Stimulated activated CD4-positive, alpha-beta T cell treated with anti-CD3 and anti-CD28 coated beads, Interleukin-4, amount 100 ng/mL, for 48 hours (primary cell): ENCODE measurements around the gene PKN3.

Experiments used
- DNase-seq, 2 donors: peaks; one replicate each; pipeline ENCODE4 v3.0.0-alpha.2; 2020; ENCODE audit warnings: low read depth in 2 of 2

Gene PKN3

GRCh38 chr9:128742401-128742800, 40.1 kb downstream of the PKN3 start:
- DNase-seq = no peak

- no peak for DNase-seq
Observed at GRCh38 chr9:128743421-128743820, 41.1 kb downstream of the PKN3 start.

- DNase-seq = no peak
Observed at GRCh38 chr9:128747241-128747640, 44.9 kb downstream of the PKN3 start.

GRCh38 chr9:128750926-128751595, 48.8 kb downstream of the PKN3 start:
- DNase-seq = no peak

- DNase-seq = no peak
Observed at GRCh38 chr9:128753627-128754026, 51.3 kb downstream of the PKN3 start.

- DNase-seq = no peak
Observed at GRCh38 chr9:128757602-128758001, 55.3 kb downstream of the PKN3 start.

- DNase-seq = no peak
Observed at GRCh38 chr9:128762671-128763449, 60.6 kb downstream of the PKN3 start.

GRCh38 chr9:128764361-128764760, 62.1 kb downstream of the PKN3 start:
- DNase-seq = no peak

- DNase-seq = no peak
Observed at GRCh38 chr9:128765499-128765898, 63.2 kb downstream of the PKN3 start.

- DNase-seq = no peak
Observed at GRCh38 chr9:128768606-128769005, 66.3 kb downstream of the PKN3 start.
